Right lobe of liver (tissue), 4 donors: ENCODE data around the gene PRADC1.

Source experiments
- CTCF ChIP-seq, 4 donors: fragments of 200-600 bp in 3 of 4; fragments of 450-650 bp in 1 of 4; IDR thresholded peaks; one replicate each; pipeline versions ENCODE4 v1.5.1 to v1.8.0; 2016 to 2022; ENCODE audit warnings: antibody characterized with exemption in 4 of 4, mild to moderate bottlenecking in 2 of 4
- POLR2A ChIP-seq: fragments of 450-650 bp; IDR thresholded peaks from one replicate; pipeline ENCODE4 v1.6.1; 2017; ENCODE audit warnings: antibody characterized with exemption, mild to moderate bottlenecking
- donor health status: DM: no; HTN: no; CAD: no.
- donor health status: DM: no; HTN: no; CAD: no.
- donor health status: DM: no; HTN: yes; CAD: no.

- TF ChIP-seq CTCF (IDR thresholded peaks at IDR 0.05) (no peak), POLR2A (no peak)
Observed at GRCh38 chr2:73263540-73264331, 30.7 kb upstream of the PRADC1 start.
